PC-3 (cell line): ENCODE data around the gene DGLUCY. TPM values are rescaled to one million over a fixed set of nuclear protein-coding genes. Genes with fewer than 3 reads are reported as not detected.
A peak's percentile ranks its signal among the peaks of the same experiment; 100 is the strongest.

ENCODE experiments used
- ATAC-seq: fragments of 200-7000 bp; cut with Tn5 transposase; 2 replicates; pipeline ENCODE4 v1.9.1; 2020; ENCODE audit warnings: mild to moderate bottlenecking, moderate library complexity
- BruUV-seq: library from RNA; stranded (reverse); fragments of 400-500 nt; replicated peaks from 2 replicates; lab custom pipeline; 2021; lab: Mats Ljungman, UMichigan
- CTCF ChIA-PET: fragments of 300-600 bp; sonication (Branson Sonifier 250); formaldehyde crosslinking; loops from one replicate; lab custom pipeline; 2022; ENCODE audit warnings: antibody characterized with exemption; lab: Charles Lee
- POLR2A ChIA-PET: fragments of 300-600 bp; sonication (Branson Sonifier 250); formaldehyde crosslinking; loops from one replicate; lab custom pipeline; 2022; ENCODE audit warnings: antibody characterized with exemption; ENCODE audit not compliant: unreplicated experiment; lab: Charles Lee
- DNase-seq: peaks from one replicate; pipeline ENCODE4 v3.0.0-alpha.2; 2015
- H2AFZ ChIP-seq: fragments of 300-600 bp; sonication (generic); 2 replicates; pipeline ENCODE4 v1.6.0; 2016; ENCODE audit warnings: antibody characterized with exemption, low read length
- H3F3A ChIP-seq: fragments of 300-600 bp; sonication (generic); one replicate; pipeline ENCODE4 v1.6.0; 2017; ENCODE audit warnings: antibody characterized with exemption, low read length, control low read depth, mild to moderate bottlenecking; ENCODE audit not compliant: unreplicated experiment
- H3K27ac ChIP-seq: fragments of 300-600 bp; sonication (generic); 2 replicates; pipeline ENCODE4 v1.5.1; 2016; ENCODE audit warnings: mild to moderate bottlenecking, low read length
- H3K27me3 ChIP-seq: fragments of 300-600 bp; sonication (generic); 2 replicates; pipeline ENCODE4 v1.6.1; 2016; ENCODE audit warnings: low read length, mixed read lengths
- H3K36me3 ChIP-seq: fragments of 300-600 bp; sonication (generic); 2 replicates; pipeline ENCODE4 v1.6.1; 2016; ENCODE audit warnings: low read depth, mixed run types, low read length, mixed read lengths
- H3K4me1 ChIP-seq: fragments of 300-600 bp; sonication (generic); 2 replicates; pipeline ENCODE4 v1.5.1; 2016; ENCODE audit warnings: low read length; ENCODE audit not compliant: insufficient read depth
- H3K4me2 ChIP-seq: fragments of 300-600 bp; sonication (generic); 2 replicates; pipeline ENCODE4 v1.6.0; 2016; ENCODE audit warnings: low read length
- H3K4me3 ChIP-seq: fragments of 300-600 bp; sonication (generic); 2 replicates; pipeline ENCODE4 v1.5.1; 2016; ENCODE audit warnings: mild to moderate bottlenecking, low read length, mixed read lengths
- H3K79me2 ChIP-seq: fragments of 300-600 bp; sonication (generic); 2 replicates; pipeline ENCODE4 v1.6.1; 2017; ENCODE audit warnings: low read length, mixed read lengths
- H3K9ac ChIP-seq: fragments of 300-600 bp; sonication (generic); 2 replicates; pipeline ENCODE4 v1.6.0; 2016; ENCODE audit warnings: mild to moderate bottlenecking, low read length
- H3K9me2 ChIP-seq: fragments of 300-600 bp; sonication (generic); replicated peaks from 2 replicates; pipeline ENCODE4 v1.6.1; 2016; ENCODE audit warnings: mixed run types, low read length, mixed read lengths
- H3K9me3 ChIP-seq: fragments of 300-600 bp; sonication (generic); 2 replicates; pipeline ENCODE4 v1.6.1; 2016; ENCODE audit warnings: low read length, mixed read lengths
- H4K20me1 ChIP-seq: fragments of 300-600 bp; sonication (generic); 2 replicates; pipeline ENCODE4 v1.6.1; 2016; ENCODE audit warnings: low read length, mixed read lengths
- EZH2 ChIP-seq: fragments of 300-600 bp; sonication (generic); IDR thresholded peaks from one replicate; pipeline ENCODE4 v1.6.1; 2017; ENCODE audit warnings: antibody characterized with exemption, mild to moderate bottlenecking, low read length; ENCODE audit not compliant: unreplicated experiment
- EZH2phosphoT487 ChIP-seq: fragments of 300-600 bp; sonication (generic); IDR thresholded peaks from 2 replicates; pipeline ENCODE4 v1.6.1; 2018; ENCODE audit warnings: mild to moderate bottlenecking, antibody characterized with exemption, low read length, borderline replicate concordance
- intact Hi-C: fragments of 100-400 bp; cut with micrococcal nuclease; formaldehyde crosslinking; loops from 2 replicates; pipeline ENCODE4 v1.9.0; 2023
- total RNA-seq: library from RNA; depleted of rRNA; stranded (reverse); fragments of >200 nt; gene quantifications from 2 replicates; pipeline ENCODE4 v1.2.3, GENCODE V29; 2014
- TF ChIP-seq, protein P1 (sequence below): fragments of 300-600 bp; sonication (generic); conservative IDR thresholded peaks from 2 replicates; pipeline ENCODE4 v1.5.1; 2017; ENCODE audit warnings: antibody characterized with exemption, low read depth, mild to moderate bottlenecking, low read length

The DGLUCY gene
- total RNA-seq, 1 experiment from 2014 or later, result 0.84 TPM

DNA sequence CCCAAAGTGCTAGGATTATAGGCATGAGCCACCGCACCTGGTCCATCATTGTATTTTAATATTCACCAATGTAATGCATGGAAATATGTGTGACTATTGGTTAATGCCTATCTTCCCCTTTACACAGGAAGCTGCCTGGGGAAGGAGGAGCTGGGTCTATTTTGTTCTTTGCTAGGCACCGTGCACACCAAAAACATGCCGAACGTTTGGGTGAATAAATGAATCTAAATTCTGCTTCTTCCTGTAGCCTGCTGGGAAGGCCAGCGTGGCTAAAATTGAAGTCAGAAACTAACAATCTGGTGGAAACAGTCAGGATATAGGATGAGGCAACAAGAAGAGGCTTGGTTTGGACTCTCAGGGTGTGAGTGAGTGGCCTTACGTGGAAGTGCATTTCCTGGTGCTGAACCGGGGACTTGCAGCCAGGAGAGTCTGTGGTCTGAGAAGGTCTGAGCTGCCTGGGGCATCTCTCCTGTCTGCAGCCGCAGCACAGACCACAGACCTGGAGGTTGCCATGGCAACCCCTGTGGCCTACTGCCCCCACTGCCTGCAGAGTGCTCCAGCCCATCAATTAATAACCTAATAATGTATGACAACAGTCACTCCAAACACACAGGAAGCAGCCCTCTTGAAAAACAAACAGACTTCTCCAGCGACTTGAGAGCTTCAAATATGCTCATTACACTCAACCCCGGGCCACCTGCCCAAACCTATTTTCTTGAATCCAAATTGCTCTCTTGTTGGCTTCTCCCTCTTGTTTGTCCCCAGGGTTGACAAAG is 136.2 kb downstream of the DGLUCY start:
- Histone ChIP-seq H3K36me3 (no peaks in the 10 kb centered on the region), H3K4me2 (peak overlapping the region; percentile 24; the same call in 1 of the 2 replicates), H3K4me3 (no peak overlapping the region), H3K9me2 (no peaks in the 10 kb centered on the region), H3K27ac (0 out of 2 replicates have a peak overlapping the region, but pooled peaks have one; percentile 19), H3F3A (no peaks in the 10 kb centered on the region), H3K4me1 (peaks cover 19% of the 10 kb centered on the region), H3K9ac (no peak overlapping the region), H3K9me3 (no peaks in the 10 kb centered on the region), H3K27me3 (no peaks in the 10 kb centered on the region), H3K79me2 (no peaks in the 10 kb centered on the region), H4K20me1 (no peaks in the 10 kb centered on the region), H2AFZ (no peak overlapping the region)
- ChIA-PET CTCF (no interaction called here), POLR2A (no interaction called here)
- intact Hi-C loops, result loop anchor here (1.0 kb wide), 1 partner anchor 21 kb away; no protein-coding TSS in a partner anchor
- ATAC-seq (peak; percentile 71), DNase-seq (peak; percentile 75)
- no TSS peak for BruUV-seq
- TF ChIP-seq EZH2phosphoT487 (no peak), EZH2 (no peak)
- TF ChIP-seq, protein P1, sequence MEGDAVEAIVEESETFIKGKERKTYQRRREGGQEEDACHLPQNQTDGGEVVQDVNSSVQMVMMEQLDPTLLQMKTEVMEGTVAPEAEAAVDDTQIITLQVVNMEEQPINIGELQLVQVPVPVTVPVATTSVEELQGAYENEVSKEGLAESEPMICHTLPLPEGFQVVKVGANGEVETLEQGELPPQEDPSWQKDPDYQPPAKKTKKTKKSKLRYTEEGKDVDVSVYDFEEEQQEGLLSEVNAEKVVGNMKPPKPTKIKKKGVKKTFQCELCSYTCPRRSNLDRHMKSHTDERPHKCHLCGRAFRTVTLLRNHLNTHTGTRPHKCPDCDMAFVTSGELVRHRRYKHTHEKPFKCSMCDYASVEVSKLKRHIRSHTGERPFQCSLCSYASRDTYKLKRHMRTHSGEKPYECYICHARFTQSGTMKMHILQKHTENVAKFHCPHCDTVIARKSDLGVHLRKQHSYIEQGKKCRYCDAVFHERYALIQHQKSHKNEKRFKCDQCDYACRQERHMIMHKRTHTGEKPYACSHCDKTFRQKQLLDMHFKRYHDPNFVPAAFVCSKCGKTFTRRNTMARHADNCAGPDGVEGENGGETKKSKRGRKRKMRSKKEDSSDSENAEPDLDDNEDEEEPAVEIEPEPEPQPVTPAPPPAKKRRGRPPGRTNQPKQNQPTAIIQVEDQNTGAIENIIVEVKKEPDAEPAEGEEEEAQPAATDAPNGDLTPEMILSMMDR, result no peak

DNA sequence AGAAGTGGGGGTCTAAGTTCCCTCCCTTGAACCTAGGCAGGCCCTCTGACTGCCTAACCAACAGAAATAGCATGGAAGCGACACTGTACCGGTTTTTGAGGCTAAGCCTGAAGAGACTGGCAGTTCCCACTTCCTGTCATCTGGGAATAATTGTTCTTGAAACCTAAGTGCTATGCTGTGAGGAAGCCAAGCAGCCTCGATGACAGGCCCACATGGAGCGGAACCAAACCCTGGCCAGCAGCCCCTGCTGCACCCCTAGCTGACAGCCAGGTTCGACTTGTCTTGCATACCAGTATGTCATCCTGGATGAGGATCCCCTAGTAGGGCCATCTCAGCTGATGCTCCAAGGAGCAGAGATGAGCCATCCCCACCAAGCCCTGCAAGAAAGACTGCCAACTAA is 137.0 kb downstream of the DGLUCY start:
- intact Hi-C loops, result loop anchor here (1.0 kb wide), 1 partner anchor 22 kb away; no protein-coding TSS in a partner anchor
- Histone ChIP-seq H3K36me3 (no peaks in the 10 kb centered on the region), H3F3A (no peaks in the 10 kb centered on the region), H3K9me2 (no peaks in the 10 kb centered on the region), H2AFZ (no peak overlapping the region), H3K27me3 (no peaks in the 10 kb centered on the region), H3K4me1 (peaks cover 19% of the 10 kb centered on the region), H3K4me3 (no peak overlapping the region), H3K4me2 (no peak overlapping the region), H3K9ac (no peak overlapping the region), H3K9me3 (no peaks in the 10 kb centered on the region), H3K27ac (no peak overlapping the region), H3K79me2 (no peaks in the 10 kb centered on the region), H4K20me1 (no peaks in the 10 kb centered on the region)
- ATAC-seq (no peak), DNase-seq (no peak)
- BruUV-seq, result no TSS peak
- ChIA-PET POLR2A (no interaction called here), CTCF (no interaction called here)
- TF ChIP-seq, protein P1, result no peak
- no peak for TF ChIP-seq EZH2
- no peak for TF ChIP-seq EZH2phosphoT487
